ENCODE measurements around the gene ABCA10. TPM values are rescaled to one million over a fixed set of nuclear protein-coding genes. Genes with fewer than 3 reads are reported as not detected.

ABCA10 gene
- polyA plus RNA-seq, 3 donors from 2014 or later, result 0.49 to 1.4 TPM; not detected in 1

DNA sequence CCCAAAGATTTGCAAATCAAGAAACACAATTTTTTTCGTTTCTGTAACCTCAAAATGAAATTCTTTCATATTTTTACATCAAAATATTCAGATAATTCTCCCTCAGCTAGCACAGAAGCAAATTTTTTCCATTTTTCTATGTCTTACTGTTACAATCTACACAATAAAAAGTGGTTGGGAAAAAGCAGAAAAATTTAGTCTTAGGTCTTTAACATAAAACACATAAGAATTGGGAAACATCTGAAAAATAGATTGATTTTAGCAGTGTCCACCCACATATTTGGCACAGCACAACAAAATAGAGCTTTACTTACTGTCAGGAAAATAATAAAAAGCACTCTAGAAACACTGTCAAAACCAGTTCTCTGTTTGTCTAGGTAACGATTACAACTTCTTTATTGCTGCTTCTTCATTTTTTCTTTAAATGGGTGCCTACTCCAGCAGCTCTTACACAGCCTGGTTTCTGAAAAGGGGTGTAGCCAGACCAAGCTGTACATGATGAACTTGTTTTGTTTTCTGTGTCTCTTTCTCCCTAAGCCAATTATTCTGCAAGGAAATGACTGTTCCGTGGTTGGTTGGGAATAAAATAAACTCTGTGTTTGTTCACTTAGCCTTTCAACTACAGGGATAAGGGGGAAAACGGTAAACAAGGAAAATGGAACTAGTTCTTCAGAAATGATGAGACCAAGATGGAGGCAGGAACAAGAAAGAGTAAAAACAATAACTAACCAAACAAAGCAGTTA lies 87.0 kb downstream of the ABCA10 start, which contains the start of gene ABCA6:
Gene ABCA6, minus strand, starts transcription at position 465 of the 744 bp plus-strand sequence. CDS start 1,192 bp downstream, outside the sequence.
- no peak within 1 kb of the TSS for H3K27ac Mint-ChIP-seq
- H3K4me3 Mint-ChIP-seq, result no peak within 1 kb of the TSS
- H3K36me3 Mint-ChIP-seq, result peaks cover 0 to 6% (median 5%) of the 10 kb centered on the region in 3 donors
- peaks cover 0 to 2% (median 0%) of the 10 kb centered on the region in 6 donors for H3K9me3 Mint-ChIP-seq
- peaks cover 0 to 2% (median 1%) of the 10 kb centered on the region in 3 donors for H3K27me3 Mint-ChIP-seq (ENCODE audit: low read depth in 3 of 3)
- no peaks in the 10 kb centered on the region for H3K4me1 Mint-ChIP-seq
- no peak for DNase-seq

DNA sequence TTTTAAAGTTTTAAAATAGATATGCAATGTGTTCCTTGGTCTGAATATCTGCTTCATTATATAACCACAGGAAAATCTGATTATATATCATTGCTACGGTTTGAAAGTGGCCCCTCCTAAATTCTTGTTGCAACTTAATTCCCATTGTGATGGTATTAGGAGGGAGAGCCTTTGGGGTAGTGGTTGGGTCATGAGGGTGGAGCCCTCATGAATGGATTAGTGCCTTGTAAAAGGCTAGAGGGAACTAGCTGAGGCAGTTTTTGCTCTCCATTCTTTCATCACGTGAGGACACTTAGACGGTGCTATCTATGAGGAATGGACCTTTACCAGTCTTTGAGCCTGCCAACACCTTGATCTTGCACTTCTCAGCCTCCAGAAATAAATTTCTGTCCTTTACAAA lies 94.5 kb downstream of the ABCA10 start:
- no peak for DNase-seq
- Mint-ChIP-seq H3K27me3 (ENCODE audit: low read depth in 3 of 3) (peaks cover 0 to 3% (median 0%) of the 10 kb centered on the region in 3 donors), H3K4me3 (no peak overlapping the region), H3K9me3 (peaks cover 0 to 4% (median 0%) of the 10 kb centered on the region in 6 donors), H3K36me3 (peaks cover 5 to 16% (median 6%) of the 10 kb centered on the region in 3 donors), H3K27ac (no peak overlapping the region), H3K4me1 (no peaks in the 10 kb centered on the region)

DNA sequence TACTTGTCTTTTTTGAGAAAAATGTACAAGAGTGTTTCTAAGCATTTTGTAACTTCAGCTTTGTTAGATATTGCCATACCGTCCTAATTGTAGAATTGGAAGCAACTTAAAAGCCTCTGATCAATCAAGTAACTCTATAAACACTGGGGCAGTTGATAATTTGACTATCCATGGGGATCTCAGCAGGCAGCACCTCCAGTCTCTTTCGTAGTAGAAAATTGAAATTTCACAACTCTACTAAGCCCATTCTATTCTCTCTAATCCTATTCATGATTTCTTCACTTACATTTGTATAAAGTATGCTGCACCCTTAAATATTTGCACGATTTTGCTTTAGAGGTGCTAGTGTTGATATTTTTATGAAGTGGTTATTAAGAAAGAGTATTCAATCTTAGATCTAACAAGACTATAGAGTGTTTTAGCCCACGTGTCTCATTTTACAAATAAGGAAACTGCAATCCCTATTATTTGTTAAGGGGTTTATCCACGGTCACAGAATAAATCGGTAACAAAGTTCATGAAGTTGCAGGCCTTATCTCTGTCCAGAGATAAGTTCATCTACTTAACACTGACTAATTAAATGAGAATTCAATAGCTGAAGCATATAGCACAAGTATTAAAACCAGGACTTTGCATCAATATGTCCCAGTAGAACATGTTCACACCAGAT lies 97.9 kb downstream of the ABCA10 start:
- Mint-ChIP-seq H3K9me3 (peaks cover 0 to 2% (median 0%) of the 10 kb centered on the region in 6 donors), H3K4me1 (no peaks in the 10 kb centered on the region), H3K27ac (no peak overlapping the region), H3K36me3 (peaks cover 0 to 9% (median 5%) of the 10 kb centered on the region in 3 donors), H3K4me3 (no peak overlapping the region), H3K27me3 (ENCODE audit: low read depth in 3 of 3) (peaks cover 0 to 4% (median 0%) of the 10 kb centered on the region in 3 donors)
- no peak for DNase-seq

DNA sequence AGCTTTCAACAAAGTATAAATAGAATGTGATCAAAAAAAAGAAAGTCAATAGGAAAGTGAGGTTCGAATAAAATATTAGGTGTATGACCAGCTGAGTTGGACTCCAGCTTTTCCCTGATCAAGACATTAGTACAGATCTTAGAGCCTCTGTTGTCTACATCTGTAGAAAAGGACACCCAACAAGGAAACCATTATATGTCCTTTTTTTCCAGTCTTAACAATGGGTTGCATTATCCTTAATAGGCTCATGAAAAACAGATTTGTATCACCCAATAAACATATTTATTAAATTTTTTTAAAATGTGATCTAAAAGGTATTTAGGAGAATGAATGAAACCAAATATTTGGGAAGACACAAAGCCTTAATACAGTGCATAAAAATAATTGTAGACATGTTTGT lies 105.0 kb downstream of the ABCA10 start:
- Mint-ChIP-seq H3K36me3 (no peaks in the 10 kb centered on the region), H3K4me3 (no peak overlapping the region), H3K27ac (no peak overlapping the region), H3K27me3 (ENCODE audit: low read depth in 3 of 3) (peaks cover 1 to 6% (median 1%) of the 10 kb centered on the region in 3 donors), H3K9me3 (no peaks in the 10 kb centered on the region), H3K4me1 (no peaks in the 10 kb centered on the region)
- no peak for DNase-seq

DNA sequence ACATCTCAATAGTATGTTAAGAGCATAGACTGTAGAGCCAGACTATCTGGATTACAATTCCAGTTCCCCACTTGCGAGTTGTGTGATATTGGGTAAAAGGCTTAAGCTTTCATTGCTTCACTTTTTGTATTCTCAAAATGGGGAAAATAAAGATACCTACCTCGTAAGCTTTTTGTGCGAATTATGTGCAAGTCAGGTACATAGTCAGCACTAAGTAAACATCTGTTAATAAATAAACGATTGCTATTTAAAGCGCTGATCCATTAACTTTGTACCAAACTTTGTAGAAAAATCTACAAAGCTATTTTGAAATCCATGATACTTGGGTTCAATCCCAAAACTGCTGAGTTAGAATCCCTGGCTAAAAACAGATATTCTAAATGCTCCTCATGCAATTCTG lies 106.6 kb downstream of the ABCA10 start:
- Mint-ChIP-seq H3K4me1 (no peaks in the 10 kb centered on the region), H3K36me3 (no peaks in the 10 kb centered on the region), H3K27ac (no peak overlapping the region), H3K27me3 (ENCODE audit: low read depth in 3 of 3) (peaks cover 1 to 7% (median 1%) of the 10 kb centered on the region in 3 donors), H3K9me3 (no peaks in the 10 kb centered on the region), H3K4me3 (no peak overlapping the region)
- no peak for DNase-seq

DNA sequence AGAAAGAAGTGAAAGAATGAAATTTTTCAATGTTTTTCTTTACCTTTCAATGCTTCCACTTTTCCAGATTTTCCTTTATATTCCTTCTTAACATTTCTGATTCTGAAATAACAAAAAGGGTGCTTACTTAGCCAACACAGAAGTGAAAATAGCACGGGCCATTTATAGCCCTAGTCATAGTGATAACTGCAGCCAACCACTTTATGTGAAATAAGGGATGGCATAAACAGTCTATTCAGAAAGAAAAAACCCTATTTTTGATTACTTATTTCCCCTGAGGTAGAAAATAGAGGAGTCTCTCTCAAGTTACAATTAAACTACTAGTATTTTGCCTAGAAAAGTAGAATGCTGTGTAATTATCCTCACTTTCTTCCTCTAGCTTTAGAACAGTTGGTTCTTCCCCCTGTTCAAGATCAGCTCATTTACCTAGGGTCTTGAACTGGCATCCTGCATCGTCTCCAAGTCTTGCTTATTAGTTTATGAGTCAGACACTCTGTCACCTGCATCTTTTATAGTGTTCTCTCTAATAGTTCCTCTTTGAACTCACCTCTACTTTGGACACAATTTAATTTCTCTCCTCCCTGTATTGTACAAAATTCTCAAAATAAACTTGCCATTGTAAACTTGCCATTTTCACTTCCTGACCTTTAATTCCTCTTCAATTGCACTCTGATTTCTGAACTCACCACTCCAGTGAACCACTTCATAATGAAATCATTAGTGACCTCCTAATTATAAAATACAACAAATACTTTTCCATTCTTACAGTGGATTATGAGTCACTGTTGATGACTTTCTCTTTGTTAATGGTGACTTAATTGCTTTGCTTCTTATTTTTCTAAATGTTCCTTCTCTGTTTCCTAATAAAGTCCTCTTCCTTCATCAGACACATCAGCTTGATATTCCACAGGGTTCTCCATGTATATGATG lies 110.5 kb downstream of the ABCA10 start:
- no peaks in the 10 kb centered on the region for H3K9me3 Mint-ChIP-seq
- no peaks in the 10 kb centered on the region for H3K36me3 Mint-ChIP-seq
- no peaks in the 10 kb centered on the region for H3K4me1 Mint-ChIP-seq
- H3K4me3 Mint-ChIP-seq, result no peak overlapping the region
- H3K27ac Mint-ChIP-seq, result no peak overlapping the region
- no peak for DNase-seq
- H3K27me3 Mint-ChIP-seq (ENCODE audit: low read depth in 3 of 3), result peaks cover 0 to 7% (median 1%) of the 10 kb centered on the region in 3 donors

DNA sequence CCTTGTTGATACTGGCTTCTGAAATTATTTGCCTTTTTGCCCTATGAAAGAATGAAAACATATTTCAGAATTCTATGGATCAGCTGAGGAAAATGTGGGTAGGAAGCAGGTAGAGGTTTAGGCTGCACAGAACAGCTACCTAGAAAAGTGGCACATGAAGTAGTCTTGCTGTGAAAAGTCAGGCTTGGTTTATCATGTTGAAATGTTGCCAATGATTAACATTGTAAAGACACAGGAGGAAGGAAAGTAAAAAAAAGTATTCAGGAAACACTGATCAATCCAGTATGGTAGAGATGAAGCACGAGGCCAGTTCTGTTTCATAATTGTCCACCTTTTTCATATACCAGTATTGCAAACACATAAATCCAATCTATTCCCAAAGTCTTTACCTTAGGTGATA lies 116.8 kb downstream of the ABCA10 start:
- Mint-ChIP-seq H3K9me3 (peaks cover 0 to 1% (median 0%) of the 10 kb centered on the region in 6 donors), H3K4me1 (no peaks in the 10 kb centered on the region)

DNA sequence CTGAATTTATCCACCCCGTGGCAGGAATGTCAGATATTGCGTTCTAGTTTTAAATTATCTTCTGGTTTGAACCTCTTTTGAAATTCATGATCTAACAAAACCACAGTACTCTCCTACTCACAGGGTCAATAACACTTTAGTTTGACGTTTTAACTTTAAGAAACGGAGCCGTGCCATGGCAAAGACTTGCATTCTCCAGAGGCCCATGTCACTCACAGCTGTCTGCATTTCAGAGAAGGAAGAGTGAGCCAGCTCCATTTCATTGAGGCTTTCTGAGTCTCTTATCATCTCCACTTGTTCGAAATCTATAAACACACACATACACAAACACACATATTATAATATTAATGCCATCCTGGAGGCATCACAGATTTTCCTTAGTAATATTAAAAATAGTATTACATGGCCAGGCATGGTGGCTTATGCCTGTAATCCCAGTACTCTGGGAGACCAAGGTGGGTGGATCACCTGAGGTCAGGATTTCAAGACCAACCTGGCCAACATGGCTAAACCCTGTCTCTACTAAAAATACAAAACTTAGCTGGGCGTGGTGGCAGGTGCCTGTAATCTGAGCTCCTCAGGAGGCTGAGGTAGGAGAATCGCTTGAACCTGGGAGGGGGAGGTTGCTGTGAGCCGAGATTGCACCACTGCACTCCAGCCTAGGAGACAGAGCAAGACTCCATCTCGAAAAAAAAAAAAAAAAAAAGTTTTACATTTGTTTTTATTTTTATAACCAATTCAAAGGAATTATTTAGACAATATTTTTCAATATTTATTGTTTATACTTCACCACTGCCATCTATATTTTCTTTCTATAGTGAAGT lies 122.5 kb downstream of the ABCA10 start:
- Mint-ChIP-seq H3K4me1 (no peaks in the 10 kb centered on the region), H3K27me3 (ENCODE audit: low read depth in 3 of 3) (peaks cover 0 to 3% (median 2%) of the 10 kb centered on the region in 3 donors), H3K27ac (no peak overlapping the region), H3K36me3 (no peaks in the 10 kb centered on the region), H3K4me3 (no peak overlapping the region), H3K9me3 (peaks cover 0 to 1% (median 0%) of the 10 kb centered on the region in 6 donors)
- no peak for DNase-seq

More for the DNA sequence above, 116.8 kb downstream of the ABCA10 start:
- Mint-ChIP-seq H3K27ac (no peak overlapping the region), H3K36me3 (no peaks in the 10 kb centered on the region), H3K4me3 (no peak overlapping the region), H3K27me3 (ENCODE audit: low read depth in 3 of 3) (peaks cover 0 to 3% (median 2%) of the 10 kb centered on the region in 3 donors)
- no peak for DNase-seq

DNA sequence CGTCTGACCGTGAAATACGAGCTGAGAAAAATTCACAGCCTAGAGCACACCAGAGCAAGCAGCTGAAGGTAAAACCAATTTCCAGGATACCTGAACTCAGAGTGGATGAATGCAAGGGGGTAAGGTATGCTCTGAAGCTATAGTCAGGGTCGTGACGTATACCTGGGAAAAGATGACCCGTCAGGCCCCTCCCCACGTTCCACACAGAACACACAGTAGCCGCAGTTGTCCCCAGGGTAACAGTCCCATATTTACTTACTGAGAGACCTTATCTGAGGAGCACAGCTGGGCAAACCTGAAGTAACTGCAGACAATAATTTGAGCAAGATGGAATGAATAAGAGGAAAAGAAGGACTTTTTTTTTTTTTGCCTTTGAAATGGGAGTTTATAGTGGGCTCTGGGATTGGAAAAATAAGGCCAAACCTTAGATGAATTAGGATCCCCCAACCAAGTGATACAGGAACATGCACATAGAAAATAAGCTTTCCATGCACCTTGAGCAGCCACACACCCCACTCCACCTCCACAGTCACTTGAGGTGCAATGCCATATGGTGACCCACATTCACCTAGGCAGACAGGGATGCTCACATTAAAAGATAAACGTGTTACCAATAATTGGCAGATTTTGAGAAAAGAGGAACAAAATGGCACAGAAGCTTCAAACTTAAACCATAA lies 124.9 kb downstream of the ABCA10 start:
- no peaks in the 10 kb centered on the region for H3K27me3 Mint-ChIP-seq (ENCODE audit: low read depth in 3 of 3)

DNA sequence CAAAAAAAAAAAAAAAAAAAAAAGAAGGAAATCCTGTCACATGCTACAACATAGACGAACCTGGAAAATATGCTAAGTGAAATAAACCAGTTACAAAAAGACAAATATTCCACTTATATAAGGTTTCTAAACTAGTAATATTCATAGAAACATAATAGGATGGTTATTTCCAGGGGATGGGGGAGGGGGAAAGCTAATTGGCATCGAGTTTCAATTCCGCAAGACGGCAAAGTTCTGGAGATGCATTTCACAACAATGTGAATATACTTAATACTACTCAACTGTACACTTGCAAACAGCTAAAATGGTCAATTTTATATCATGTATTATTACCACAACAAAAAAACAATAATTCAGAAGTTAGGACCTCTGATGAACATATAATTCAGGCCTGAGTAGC lies 130.0 kb downstream of the ABCA10 start:
- no peaks in the 10 kb centered on the region for H3K27me3 Mint-ChIP-seq (ENCODE audit: low read depth in 3 of 3)
- H3K27ac Mint-ChIP-seq, result no peak overlapping the region
- peaks cover 0 to under 1% of the 10 kb centered on the region in 2 donors for H3K4me1 Mint-ChIP-seq
- H3K9me3 Mint-ChIP-seq, result no peaks in the 10 kb centered on the region
- H3K36me3 Mint-ChIP-seq, result peaks cover 0 to 3% (median 0%) of the 10 kb centered on the region in 3 donors
- DNase-seq, result no peak
- H3K4me3 Mint-ChIP-seq, result no peak overlapping the region

More for the DNA sequence above, 124.9 kb downstream of the ABCA10 start:
- H3K27ac Mint-ChIP-seq, result no peak overlapping the region
- H3K36me3 Mint-ChIP-seq, result no peaks in the 10 kb centered on the region
- H3K4me1 Mint-ChIP-seq, result no peaks in the 10 kb centered on the region
- no peak for DNase-seq
- no peaks in the 10 kb centered on the region for H3K9me3 Mint-ChIP-seq
- no peak overlapping the region for H3K4me3 Mint-ChIP-seq

All from immature natural killer cell (primary cell).